Measurements from ENCODE around the gene RERE. TPM values are rescaled to one million over a fixed set of nuclear protein-coding genes. Genes with fewer than 3 reads are reported as not detected.

Gene RERE
- 92.8 TPM for polyA plus RNA-seq (2013, experiment 1 of 2)
- 89.3 TPM for polyA plus RNA-seq (2013, experiment 2 of 2)

DNA sequence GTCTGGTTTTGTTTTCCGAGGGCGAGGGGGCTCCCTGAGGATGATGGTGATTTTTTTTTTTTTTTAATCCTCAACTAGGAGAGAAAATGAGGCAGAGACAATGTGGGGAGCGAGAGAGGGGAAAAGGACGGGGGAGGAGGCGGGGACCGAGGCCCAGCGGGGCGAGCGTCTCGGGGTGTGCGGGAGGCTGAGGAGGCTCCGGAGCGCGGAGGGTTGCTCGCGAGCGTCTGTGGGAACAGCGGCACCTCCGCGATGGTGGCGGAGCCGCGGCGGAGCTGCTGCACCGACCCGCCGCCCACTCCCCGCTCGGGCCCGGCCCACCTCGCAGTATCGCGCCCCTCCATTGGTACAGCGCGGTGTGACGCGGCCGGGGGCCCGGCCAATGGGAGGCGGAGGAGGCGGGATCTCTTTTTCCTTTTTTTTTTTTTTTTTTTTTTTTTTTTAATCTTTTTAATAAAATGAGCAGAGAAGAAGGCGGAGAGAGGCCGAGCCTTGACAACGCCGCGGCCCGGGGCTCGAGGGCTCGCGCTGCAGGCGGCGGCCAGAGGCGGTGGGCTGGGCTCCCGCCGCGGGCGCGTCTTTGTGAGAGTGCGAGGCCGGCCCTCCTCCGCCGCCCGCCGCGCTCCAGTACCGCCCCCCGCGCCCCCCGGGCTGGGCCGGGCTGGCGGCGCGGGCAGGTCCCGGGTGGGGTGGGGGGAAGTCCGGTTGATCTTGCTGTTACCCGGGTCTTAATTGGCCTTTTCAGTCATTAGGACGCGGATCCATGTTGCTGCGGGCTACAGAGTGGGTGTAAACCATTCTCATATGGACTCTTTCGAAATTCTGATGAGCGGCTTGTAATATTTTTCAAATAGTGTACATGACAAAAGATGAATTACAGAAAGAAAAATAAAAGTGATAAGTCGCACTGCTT, at the start of gene RERE:
TSS of gene RERE (minus strand) at position 229 of the 913 bp plus-strand sequence.
- WGBS, 2 experiments (ENCODE audit: insufficient coverage in 2 of 2) = 1 to 3% methylated on average over 24 to 62 of the region's 82 CpGs

DNA sequence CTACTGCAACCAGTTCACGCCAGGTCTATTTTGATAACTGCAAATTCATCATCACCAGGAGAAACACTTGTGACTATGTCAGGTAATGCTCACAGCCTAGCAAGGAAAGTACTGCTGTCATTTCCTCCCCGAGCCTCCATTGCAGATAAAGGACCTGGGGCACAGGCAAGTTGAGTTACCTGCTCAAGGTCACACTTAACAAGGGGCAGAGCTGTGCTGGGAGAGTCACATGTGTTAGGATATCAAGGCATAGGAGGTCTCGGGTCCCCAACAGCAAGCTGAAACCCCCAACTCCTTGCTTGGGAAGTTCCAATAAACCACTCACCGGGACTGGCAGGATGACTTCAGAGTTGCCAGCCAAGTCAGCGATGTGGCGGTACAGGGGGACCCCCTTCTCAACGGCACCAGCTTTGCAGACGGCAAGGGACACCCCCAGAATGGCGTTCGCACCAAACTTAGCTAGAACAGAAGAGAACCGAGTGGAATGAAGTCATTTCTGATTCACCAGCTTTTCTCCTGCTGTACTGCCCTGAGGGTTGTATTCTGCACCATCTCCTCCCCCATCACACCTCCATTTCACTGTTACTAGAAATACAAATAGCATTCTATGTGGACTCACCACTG, 49.5 kb upstream of the RERE start:
- 81 to 85% methylated on average over 11 of the region's 11 CpGs for WGBS, 2 experiments (ENCODE audit: insufficient coverage in 2 of 2)
- no peak overlapping the region for H3K4me3 ChIP-seq (ENCODE audit: extremely low read depth, insufficient read depth, low read length, poor library complexity, severe bottlenecking)
- H3K4me1 ChIP-seq (ENCODE audit: control insufficient read depth, insufficient read depth, low read length, poor library complexity, severe bottlenecking) = peaks cover 49% of the 10 kb centered on the region
- H3K36me3 ChIP-seq (ENCODE audit: control insufficient read depth, insufficient read depth, low read length) = peaks cover 100% of the 10 kb centered on the region
- no peaks in the 10 kb centered on the region for H3K9me3 ChIP-seq (ENCODE audit: control insufficient read depth, low read length)
- H3K27ac ChIP-seq (ENCODE audit: low read depth, low read length, severe bottlenecking) = peak overlapping the region; percentile 29

More for the DNA sequence above, at the start of gene RERE:
- H3K27ac ChIP-seq (ENCODE audit: low read depth, low read length, severe bottlenecking) = peak within 1 kb of the TSS; percentile 96
- H3K4me1 ChIP-seq (ENCODE audit: control insufficient read depth, insufficient read depth, low read length, poor library complexity, severe bottlenecking) = peaks cover 26% of the 10 kb centered on the region
- peak within 1 kb of the TSS; percentile 93 for H3K4me3 ChIP-seq (ENCODE audit: extremely low read depth, insufficient read depth, low read length, poor library complexity, severe bottlenecking)
- no peaks in the 10 kb centered on the region for H3K36me3 ChIP-seq (ENCODE audit: control insufficient read depth, insufficient read depth, low read length)
- no peaks in the 10 kb centered on the region for H3K9me3 ChIP-seq (ENCODE audit: control insufficient read depth, low read length)

DNA sequence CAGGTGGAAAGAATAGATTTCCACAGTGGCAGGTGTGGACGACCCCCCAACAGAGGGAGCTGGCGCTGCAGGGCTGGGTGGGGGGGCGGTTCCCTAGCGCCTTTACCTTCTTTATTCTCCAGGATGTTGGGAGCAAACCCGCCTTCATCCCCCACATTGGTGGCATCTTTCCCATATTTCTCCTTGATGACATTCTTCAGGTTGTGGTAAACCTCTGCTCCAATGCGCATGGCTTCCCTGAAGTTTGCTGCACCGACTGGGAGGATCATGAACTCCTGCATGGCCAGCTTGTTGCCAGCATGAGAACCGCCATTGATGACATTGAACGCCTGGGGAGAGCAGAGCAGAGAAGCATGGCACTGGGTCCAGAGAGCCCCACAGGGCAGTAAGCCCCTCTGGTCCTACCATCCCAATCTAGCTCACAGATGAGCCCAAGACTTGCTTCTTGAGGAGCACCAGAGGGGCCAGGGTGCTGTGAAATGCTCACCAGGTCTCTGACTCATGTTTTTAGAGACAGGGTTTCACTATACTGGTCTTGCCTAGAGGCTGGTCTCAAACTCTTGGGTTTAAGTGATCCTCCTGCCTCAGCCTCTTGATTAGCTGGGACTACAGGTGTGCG, 48.8 kb upstream of the RERE start:
- Histone ChIP-seq H3K9me3 (ENCODE audit: control insufficient read depth, low read length) (no peaks in the 10 kb centered on the region), H3K27ac (ENCODE audit: low read depth, low read length, severe bottlenecking) (peak overlapping the region; percentile 29), H3K4me3 (ENCODE audit: extremely low read depth, insufficient read depth, low read length, poor library complexity, severe bottlenecking) (no peak overlapping the region), H3K36me3 (ENCODE audit: control insufficient read depth, insufficient read depth, low read length) (peaks cover 100% of the 10 kb centered on the region), H3K4me1 (ENCODE audit: control insufficient read depth, insufficient read depth, low read length, poor library complexity, severe bottlenecking) (peaks cover 48% of the 10 kb centered on the region)
- 93 to 100% methylated on average over 4 to 10 of the region's 10 CpGs for WGBS, 2 experiments (ENCODE audit: insufficient coverage in 2 of 2)

DNA sequence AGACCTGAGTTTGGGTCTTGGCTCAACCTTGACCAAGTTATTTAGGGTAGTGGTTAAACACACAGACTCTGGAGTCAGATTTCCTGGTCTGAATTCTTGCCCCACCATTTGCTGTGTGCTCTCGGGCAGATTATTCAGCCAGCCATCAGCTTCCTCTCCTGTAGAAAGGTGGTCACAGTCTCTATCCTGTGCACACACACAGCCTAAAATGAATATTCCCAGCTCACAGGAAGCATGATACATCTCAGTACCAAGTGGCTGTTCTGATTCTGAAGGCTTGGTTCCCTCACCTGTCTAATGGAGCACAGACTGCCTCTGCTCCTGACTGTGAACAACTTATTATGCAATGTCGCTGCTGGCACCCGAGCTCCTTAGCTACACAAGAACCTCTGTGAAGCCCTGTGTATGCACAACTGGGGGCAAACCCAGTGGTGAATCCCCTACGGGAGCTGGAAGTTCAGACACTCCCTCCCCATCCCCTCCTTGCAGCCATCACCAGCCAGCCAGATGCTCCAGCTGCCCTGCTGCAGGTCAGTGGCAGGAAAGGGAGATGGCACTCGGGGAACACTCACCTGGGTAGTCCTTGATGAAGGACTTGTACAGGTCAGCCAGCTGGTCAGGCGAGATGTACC, 47.4 kb upstream of the RERE start:
- 92 to 100% methylated on average over 4 to 6 of the region's 6 CpGs for WGBS, 2 experiments (ENCODE audit: insufficient coverage in 2 of 2)
- no peaks in the 10 kb centered on the region for H3K9me3 ChIP-seq (ENCODE audit: control insufficient read depth, low read length)
- H3K36me3 ChIP-seq (ENCODE audit: control insufficient read depth, insufficient read depth, low read length) = peaks cover 96% of the 10 kb centered on the region
- peaks cover 44% of the 10 kb centered on the region for H3K4me1 ChIP-seq (ENCODE audit: control insufficient read depth, insufficient read depth, low read length, poor library complexity, severe bottlenecking)
- no peak overlapping the region for H3K4me3 ChIP-seq (ENCODE audit: extremely low read depth, insufficient read depth, low read length, poor library complexity, severe bottlenecking)
- H3K27ac ChIP-seq (ENCODE audit: low read depth, low read length, severe bottlenecking) = peak overlapping the region; percentile 29

DNA sequence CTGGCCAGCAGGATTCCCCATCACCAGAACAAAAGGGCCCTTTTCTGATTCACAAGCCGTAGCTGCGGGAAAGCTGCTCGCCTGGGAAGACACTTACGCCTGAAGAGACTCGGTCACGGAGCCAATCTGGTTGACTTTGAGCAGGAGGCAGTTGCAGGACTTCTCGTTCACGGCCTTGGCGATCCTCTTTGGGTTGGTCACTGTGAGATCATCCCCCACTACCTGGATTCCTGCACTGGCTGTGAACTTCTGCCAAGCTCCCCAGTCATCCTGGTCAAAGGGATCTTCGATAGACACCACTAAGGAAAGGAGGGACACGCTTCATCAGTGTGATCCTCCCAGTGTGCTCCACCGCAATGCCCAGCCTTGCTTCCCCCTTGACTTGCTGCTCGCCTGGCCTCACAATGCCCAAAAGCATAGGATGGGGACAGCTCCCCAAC, 46.4 kb upstream of the RERE start:
- Histone ChIP-seq H3K4me1 (ENCODE audit: control insufficient read depth, insufficient read depth, low read length, poor library complexity, severe bottlenecking) (peaks cover 44% of the 10 kb centered on the region), H3K4me3 (ENCODE audit: extremely low read depth, insufficient read depth, low read length, poor library complexity, severe bottlenecking) (no peak overlapping the region), H3K27ac (ENCODE audit: low read depth, low read length, severe bottlenecking) (peak overlapping the region; percentile 25), H3K9me3 (ENCODE audit: control insufficient read depth, low read length) (no peaks in the 10 kb centered on the region), H3K36me3 (ENCODE audit: control insufficient read depth, insufficient read depth, low read length) (peaks cover 92% of the 10 kb centered on the region)
- WGBS, 2 experiments (ENCODE audit: insufficient coverage in 2 of 2) = 92 to 97% methylated on average over 12 to 13 of the region's 13 CpGs

DNA sequence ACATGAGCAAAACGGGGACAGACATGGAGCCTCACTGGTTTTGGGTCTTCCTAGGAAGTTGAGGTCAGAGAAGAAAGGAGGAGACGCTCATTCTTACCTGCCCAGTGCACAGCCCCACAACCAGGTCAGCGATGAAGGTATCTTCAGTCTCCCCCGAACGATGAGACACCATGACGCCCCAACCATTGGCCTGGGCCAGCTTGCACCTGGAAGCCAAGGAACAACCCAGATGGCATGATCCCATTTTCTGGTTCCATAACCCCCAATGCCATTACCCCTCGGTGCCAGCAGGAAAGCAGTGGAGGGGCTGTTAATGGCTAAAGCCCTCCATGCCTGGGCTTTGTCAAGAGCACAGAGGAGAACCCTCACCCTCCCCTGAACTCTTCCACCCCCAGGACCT, 45.7 kb upstream of the RERE start:
- Histone ChIP-seq H3K4me3 (ENCODE audit: extremely low read depth, insufficient read depth, low read length, poor library complexity, severe bottlenecking) (no peak overlapping the region), H3K4me1 (ENCODE audit: control insufficient read depth, insufficient read depth, low read length, poor library complexity, severe bottlenecking) (peaks cover 49% of the 10 kb centered on the region), H3K9me3 (ENCODE audit: control insufficient read depth, low read length) (no peaks in the 10 kb centered on the region), H3K27ac (ENCODE audit: low read depth, low read length, severe bottlenecking) (peak overlapping the region; percentile 25), H3K36me3 (ENCODE audit: control insufficient read depth, insufficient read depth, low read length) (peaks cover 87% of the 10 kb centered on the region)
- WGBS, 2 experiments (ENCODE audit: insufficient coverage in 2 of 2) = 95 to 100% methylated on average over 4 to 5 of the region's 7 CpGs

DNA sequence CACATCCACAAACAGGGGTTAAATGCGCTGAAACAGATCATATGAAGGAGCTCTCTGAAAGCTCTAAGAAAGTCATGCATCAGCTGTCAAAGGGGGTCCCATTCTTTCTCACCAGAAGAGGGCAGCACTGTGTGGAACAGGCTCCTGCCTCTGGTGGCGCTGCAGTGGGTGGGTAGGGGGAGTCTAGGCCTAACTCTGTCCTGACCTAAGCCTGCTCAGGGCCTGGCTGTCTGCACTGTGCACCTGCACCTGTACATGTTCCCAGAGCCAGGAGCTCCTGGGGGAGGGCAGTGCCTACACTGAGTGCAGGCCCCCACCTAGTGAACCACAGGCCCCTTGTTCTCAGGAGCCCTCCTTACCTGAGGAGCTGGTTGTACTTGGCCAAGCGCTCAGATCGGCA, 45.1 kb upstream of the RERE start:
- H3K36me3 ChIP-seq (ENCODE audit: control insufficient read depth, insufficient read depth, low read length) = peaks cover 81% of the 10 kb centered on the region
- no peak overlapping the region for H3K4me3 ChIP-seq (ENCODE audit: extremely low read depth, insufficient read depth, low read length, poor library complexity, severe bottlenecking)
- H3K9me3 ChIP-seq (ENCODE audit: control insufficient read depth, low read length) = no peaks in the 10 kb centered on the region
- peaks cover 50% of the 10 kb centered on the region for H3K4me1 ChIP-seq (ENCODE audit: control insufficient read depth, insufficient read depth, low read length, poor library complexity, severe bottlenecking)
- WGBS, 2 experiments (ENCODE audit: insufficient coverage in 2 of 2) = 88 to 96% methylated on average over 4 of the region's 4 CpGs
- peak overlapping the region; percentile 10 for H3K27ac ChIP-seq (ENCODE audit: low read depth, low read length, severe bottlenecking)

DNA sequence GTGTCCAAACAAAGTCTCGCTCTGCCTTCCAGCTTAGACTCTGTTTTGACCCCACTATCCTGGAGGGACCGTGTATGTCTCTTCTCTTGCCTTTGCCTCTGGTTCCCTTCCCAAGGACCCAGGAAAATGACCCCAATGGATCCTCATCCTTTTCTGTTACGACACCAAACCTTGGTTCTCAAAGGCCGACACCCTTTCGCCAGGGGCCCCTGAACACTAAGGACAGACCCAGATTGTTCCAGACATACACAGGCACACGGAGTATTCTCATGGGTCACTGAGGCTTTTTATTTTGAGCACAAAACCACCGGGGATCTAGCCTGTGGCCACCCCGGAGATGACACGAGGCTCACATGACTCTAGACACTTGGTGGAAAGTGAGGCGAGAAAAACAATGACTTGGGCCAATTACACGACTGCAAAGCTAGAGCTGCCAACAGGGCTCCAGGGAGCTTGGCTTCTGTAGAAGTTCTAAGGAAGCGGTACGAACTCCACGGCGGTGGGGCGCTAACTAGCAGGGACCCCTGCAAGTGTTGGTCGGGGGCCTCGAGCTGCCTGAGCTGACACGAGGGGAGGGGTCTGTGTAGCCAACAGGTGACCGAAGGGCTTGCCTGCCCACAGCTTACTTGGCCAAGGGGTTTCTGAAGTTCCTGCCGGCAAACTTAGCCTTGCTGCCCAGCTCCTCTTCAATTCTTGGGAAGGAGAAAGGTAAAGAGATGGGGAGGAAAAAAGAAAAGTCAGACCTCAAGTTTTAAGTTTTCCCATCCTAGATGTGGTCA, 43.5 kb upstream of the RERE start:
- Histone ChIP-seq H3K36me3 (ENCODE audit: control insufficient read depth, insufficient read depth, low read length) (peaks cover 79% of the 10 kb centered on the region), H3K27ac (ENCODE audit: low read depth, low read length, severe bottlenecking) (peak overlapping the region; percentile 53), H3K4me1 (ENCODE audit: control insufficient read depth, insufficient read depth, low read length, poor library complexity, severe bottlenecking) (peaks cover 55% of the 10 kb centered on the region), H3K9me3 (ENCODE audit: control insufficient read depth, low read length) (no peaks in the 10 kb centered on the region), H3K4me3 (ENCODE audit: extremely low read depth, insufficient read depth, low read length, poor library complexity, severe bottlenecking) (no peak overlapping the region)
- 91 to 96% methylated on average over 18 to 21 of the region's 21 CpGs for WGBS, 2 experiments (ENCODE audit: insufficient coverage in 2 of 2)

DNA sequence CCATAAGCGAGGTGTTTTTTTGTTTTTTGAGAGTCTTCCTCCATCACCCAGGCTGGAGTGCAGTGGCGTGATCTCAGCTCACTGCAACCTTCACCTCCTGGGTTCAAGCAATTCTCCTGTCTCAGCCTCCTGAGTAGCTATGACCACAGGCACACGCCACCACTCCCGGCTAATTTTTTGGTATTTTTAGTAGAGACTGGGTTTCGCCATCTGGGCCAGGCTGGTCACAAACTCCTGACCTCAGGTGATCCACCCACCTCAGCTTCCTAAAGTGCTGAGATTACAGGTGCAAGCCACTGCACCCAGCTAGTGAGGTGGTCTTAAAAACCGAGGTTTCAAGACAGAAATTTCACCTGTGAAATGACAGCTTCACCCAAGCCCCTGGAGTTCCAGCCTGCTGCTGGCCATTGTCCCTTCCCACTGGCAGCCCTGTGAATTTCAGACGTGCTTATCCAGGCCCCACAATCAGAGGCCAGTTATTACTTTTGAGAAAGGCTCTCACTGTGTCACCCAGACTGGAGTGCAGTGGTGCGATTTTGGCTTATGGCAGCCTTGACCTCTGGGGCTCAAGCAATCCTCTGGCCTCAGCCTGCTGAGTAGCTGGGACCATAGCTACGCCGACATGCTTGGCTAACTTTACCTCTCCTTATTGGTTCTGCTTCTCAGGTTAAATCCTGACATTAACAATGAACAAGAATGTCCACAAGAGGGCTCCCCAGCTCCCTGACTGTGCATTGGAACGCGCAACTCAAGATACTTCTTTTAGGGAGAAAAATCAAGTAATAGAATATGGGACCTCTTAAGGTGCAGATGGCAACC, 41.7 kb upstream of the RERE start:
- H3K36me3 ChIP-seq (ENCODE audit: control insufficient read depth, insufficient read depth, low read length) = peaks cover 61% of the 10 kb centered on the region
- H3K27ac ChIP-seq (ENCODE audit: low read depth, low read length, severe bottlenecking) = peak overlapping the region; percentile 88
- H3K4me3 ChIP-seq (ENCODE audit: extremely low read depth, insufficient read depth, low read length, poor library complexity, severe bottlenecking) = no peak overlapping the region
- no peaks in the 10 kb centered on the region for H3K9me3 ChIP-seq (ENCODE audit: control insufficient read depth, low read length)
- peaks cover 54% of the 10 kb centered on the region for H3K4me1 ChIP-seq (ENCODE audit: control insufficient read depth, insufficient read depth, low read length, poor library complexity, severe bottlenecking)
- WGBS, 2 experiments (ENCODE audit: insufficient coverage in 2 of 2) = 90% methylated on average over 9 to 10 of the region's 12 CpGs
